K562 (cell line): ENCODE results near the gene SLCO2B1. TPM values are rescaled to one million over a fixed set of nuclear protein-coding genes. Genes with fewer than 3 reads are reported as not detected.

ENCODE experiments used
- ATAC-seq: fragments of 200-7000 bp; cut with Tn5 transposase; 3 replicates; pipeline ENCODE4 v1.9.1; 2020; ENCODE audit warnings: moderate library complexity
- BruUV-seq: library from RNA; stranded (reverse); fragments of 400-500 nt; replicated peaks from 2 replicates; lab custom pipeline; 2021; lab: Mats Ljungman, UMichigan
- CTCF ChIA-PET: fragments of 300-600 bp; formaldehyde crosslinking; extraction: SDS; loops from one replicate; lab custom pipeline; 2021; ENCODE audit warnings: low intra/inter-chr PET ratio; lab: Yijun Ruan, JAX
- POLR2A ChIA-PET: fragments of 300-600, 350-650 bp; sonication (Branson Sonifier 250); formaldehyde crosslinking; extraction: SDS; loops from one replicate; lab custom pipeline; 2021; ENCODE audit warnings: antibody characterized with exemption, inconsistent platforms; lab: Yijun Ruan, JAX
- DNase-seq, 4 experiments: peaks; one replicate each; pipeline versions ENCODE4 v3.0.0 to v3.0.0-alpha.2; 2011 to 2018; ENCODE audit warnings: low spot score in 3 of 4, mixed read lengths in 3 of 4; ENCODE audit errors: extremely low read depth in 1 of 4
- FAIRE-seq: peaks from 2 replicates; lab custom pipeline; 2011; peaks lifted over from hg19 to GRCh38; lab: Jason Lieb, UNC
- H2AFZ ChIP-seq: 2 replicates; pipeline ENCODE4 v1.6.0; 2011; ENCODE audit warnings: low read depth, low read length, control low read depth, inconsistent platforms
- H3K27ac ChIP-seq: fragments of 200-600 bp; 3 replicates; pipeline ENCODE4 v1.8.0; 2011; ENCODE audit warnings: low read depth, mild to moderate bottlenecking, control low read depth, inconsistent platforms, low read length, moderate library complexity, mixed read lengths; ENCODE audit errors: extremely low read depth
- H3K27me3 ChIP-seq, 2 experiments: fragments of 300-600 bp in 1 of 2; 2 replicates in 1 of 2; 3 replicates in 1 of 2; pipeline versions ENCODE4 v1.6.0 to v1.8.0; 2011; ENCODE audit warnings: inconsistent platforms in 2 of 2, low read length in 2 of 2, mild to moderate bottlenecking in 1 of 2, mixed read lengths in 1 of 2, moderate library complexity in 1 of 2; ENCODE audit not compliant: control insufficient read depth in 2 of 2, insufficient read depth in 2 of 2
- H3K36me3 ChIP-seq: fragments of 300-600 bp; 3 replicates; pipeline ENCODE4 v1.8.0; 2011; ENCODE audit warnings: mild to moderate bottlenecking, low read length, inconsistent platforms; ENCODE audit not compliant: control insufficient read depth, insufficient read depth
- H3K4me1 ChIP-seq, 2 experiments: fragments of 200-600 bp in 1 of 2; replicated peaks in 1 of 2; 2 replicates in 1 of 2; 3 replicates in 1 of 2; pipeline versions ENCODE4 v1.5.1 to v1.8.0; 2011; ENCODE audit warnings: inconsistent platforms in 2 of 2, low read length in 2 of 2, mild to moderate bottlenecking in 1 of 2, mixed read lengths in 1 of 2, moderate library complexity in 1 of 2; ENCODE audit not compliant: control insufficient read depth in 2 of 2, insufficient read depth in 2 of 2
- H3K4me2 ChIP-seq: 2 replicates; pipeline ENCODE4 v1.6.1; 2011; ENCODE audit warnings: low read length, control low read depth, inconsistent platforms, mixed read lengths; ENCODE audit not compliant: insufficient read depth
- H3K4me3 ChIP-seq: fragments of 200-600 bp; sonication (generic), shearing (Covaris generic); 2 replicates; pipeline ENCODE4 v1.5.1; 2016; ENCODE audit warnings: control low read depth, inconsistent platforms
- H3K79me2 ChIP-seq: fragments of 200-600 bp; 3 replicates; pipeline ENCODE4 v1.8.0; 2011; ENCODE audit warnings: low read length, inconsistent platforms; ENCODE audit not compliant: control insufficient read depth, insufficient read depth
- H3K9ac ChIP-seq, 2 experiments: 2 replicates each; pipeline versions ENCODE4 v1.6.0 to v1.6.1; 2011; ENCODE audit warnings: low read depth in 2 of 2, low read length in 2 of 2, control low read depth in 1 of 2, inconsistent platforms in 1 of 2, mild to moderate bottlenecking in 1 of 2, mixed read lengths in 1 of 2; ENCODE audit not compliant: insufficient read depth in 1 of 2
- H3K9me1 ChIP-seq: one replicate; pipeline ENCODE4 v1.6.0; 2011; ENCODE audit warnings: inconsistent platforms, mild to moderate bottlenecking, low read length, moderate library complexity; ENCODE audit not compliant: control insufficient read depth, insufficient read depth
- H3K9me3 ChIP-seq: replicated peaks from 2 replicates; pipeline ENCODE4 v1.5.1; 2011; ENCODE audit warnings: low read depth, low read length, inconsistent platforms; ENCODE audit not compliant: control insufficient read depth, insufficient read depth
- H4K20me1 ChIP-seq: replicated peaks from 2 replicates; pipeline ENCODE4 v1.6.1; 2011; ENCODE audit warnings: low read length, inconsistent platforms, mixed read lengths; ENCODE audit not compliant: control insufficient read depth, insufficient read depth
- ERF ChIP-seq: fragments of 450-650 bp; formaldehyde crosslinking; IDR thresholded peaks from 2 replicates; pipeline ENCODE4 v1.4.0; 2020; ENCODE audit warnings: mild to moderate bottlenecking, mixed read lengths
- HDAC2 ChIP-seq: fragments of 450-650 bp; IDR thresholded peaks from 2 replicates; pipeline ENCODE4 v1.6.1; 2016; ENCODE audit warnings: mild to moderate bottlenecking
- HINFP ChIP-seq: fragments of 450-650 bp; conservative IDR thresholded peaks from 2 replicates; pipeline ENCODE4 v1.6.1; 2016; ENCODE audit warnings: missing genetic modification characterization, low read depth, mild to moderate bottlenecking, control low read depth, missing compliant biosample characterization
- SAFB2 ChIP-seq: fragments of 200-400 bp; formaldehyde crosslinking; IDR thresholded peaks from 2 replicates; pipeline ENCODE4 v1.6.1; 2018; ENCODE audit warnings: borderline replicate concordance, low read length, low read depth, moderate library complexity; ENCODE audit not compliant: severe bottlenecking
- SUPT5H ChIP-seq: fragments of 450-650 bp; IDR thresholded peaks from 2 replicates; pipeline ENCODE4 v1.6.1; 2016
- THAP12 ChIP-seq: fragments of 250-450 bp; sonication (Bioruptor Pico); IDR thresholded peaks from 2 replicates; pipeline ENCODE4 v1.9.0; 2021; ENCODE audit warnings: mild to moderate bottlenecking, inconsistent platforms
- THRB ChIP-seq: fragments of 450-650 bp; formaldehyde crosslinking; conservative IDR thresholded peaks from 2 replicates; pipeline ENCODE4 v1.4.0; 2022; ENCODE audit warnings: mild to moderate bottlenecking, missing genetic modification characterization
- ZBTB43 ChIP-seq: sonication (generic); formaldehyde crosslinking; IDR thresholded peaks from 2 replicates; pipeline ENCODE4 v1.8.0; 2023; ENCODE audit warnings: mild to moderate bottlenecking, missing genetic modification reagents
- ZNF165 ChIP-seq: fragments of 250-450 bp; sonication (Bioruptor Pico); IDR thresholded peaks from 2 replicates; pipeline ENCODE4 v1.4.0; 2020; ENCODE audit warnings: borderline replicate concordance
- ZNF592 ChIP-seq: fragments of 450-650 bp; IDR thresholded peaks from 2 replicates; pipeline ENCODE4 v1.6.1; 2017; ENCODE audit warnings: antibody characterized with exemption, mild to moderate bottlenecking
- ZNF707 ChIP-seq: fragments of 250-450 bp; sonication (Bioruptor Pico); conservative IDR thresholded peaks from 2 replicates; pipeline ENCODE4 v1.8.0; 2022; ENCODE audit warnings: inconsistent platforms, mild to moderate bottlenecking, moderate library complexity
- ZNF77 ChIP-seq: fragments of 250-450 bp; sonication (Bioruptor Pico); IDR thresholded peaks from 2 replicates; pipeline ENCODE4 v1.5.0; 2020
- WGBS: fragments of 100-300 bp; shearing (Covaris generic); methylation state at CpG from one replicate; pipeline ENCODE4 v1.1.6; 2016; ENCODE audit warnings: low coverage, mixed read lengths; ENCODE audit not compliant: insufficient coverage; ENCODE audit errors: missing lambda C conversion rate; 5-methylcytosine and 5-hydroxymethylcytosine counted together
- in situ Hi-C: fragments of 300-500 bp; cut with MboI; formaldehyde crosslinking; loops from 4 replicates; pipeline ENCODE4 v1.15.0; 2018; ENCODE audit warnings: inconsistent platforms, mixed read lengths
- intact Hi-C: fragments of 100-400 bp; cut with micrococcal nuclease; formaldehyde crosslinking; loops from 2 replicates; pipeline ENCODE4 v1.14.2; 2022
- polyA plus RNA-seq, 8 experiments: library from polyadenylated mRNA; depleted of rRNA in 4 of 8; stranded (reverse) in 5 of 8; unstranded in 3 of 8; fragments of >200 nt; fragmentation: Nextera tagmentation in 2 of 8; fragmentation: Illumina TruSeq in 1 of 8; extraction: Ambion mirVana in 2 of 8; extraction: Trizol in 1 of 8; gene quantifications; 2 replicates each; pipeline versions ENCODE4 v1.2.1 to v1.2.3, GENCODE V29; 2011 to 2014; ENCODE audit warnings: inconsistent platforms in 1 of 8, missing spikeins in 1 of 8
- total RNA-seq, 7 experiments: library from RNA; depleted of rRNA in 6 of 7; stranded (reverse); fragments of >200 nt in 6 of 7; fragmentation: Illumina TruSeq in 2 of 7; extraction: Trizol in 2 of 7; gene quantifications; 2 replicates each; pipeline versions ENCODE4 v1.2.1 to v1.2.3, GENCODE V29; 2011 to 2021; ENCODE audit warnings: low replicate concordance in 1 of 7

SLCO2B1 gene
- total and polyA plus RNA-seq, 9 of the 15 experiments (the other 6 are each of a cell fraction or from before 2014, with no cell fraction given) = 0.70 to 14.7 (median 7.6) TPM

GRCh38 chr11:75162954-75163353, 12.0 kb downstream of the SLCO2B1 start:
- Histone ChIP-seq H4K20me1 (peaks cover 4% of the 10 kb centered on the region; the same call in 1 of the 2 replicates), H3K36me3 (no peaks in the 10 kb centered on the region), H3K9me1 (no peaks in the 10 kb centered on the region), H3K9ac (no peak overlapping the region), H3K79me2 (no peaks in the 10 kb centered on the region), H3K4me1 (no peaks in the 10 kb centered on the region; a peak in 1 of 5 replicates), H3K4me2 (no peak overlapping the region), H3K27ac (no peak overlapping the region), H3K4me3 (no peak overlapping the region), H2AFZ (no peak overlapping the region), H3K27me3 (peaks cover 0 to 8% of the 10 kb centered on the region in 2 experiments; a peak in 1 of 5 replicates), H3K9me3 (no peaks in the 10 kb centered on the region; the same call in 1 of the 2 replicates)
- DNase-seq (no peak), ATAC-seq (no peak), FAIRE-seq (no peak)
- intact Hi-C loops = no loop called here
- no TSS peak for BruUV-seq
- CTCF ChIA-PET = interaction anchor here (0.6 kb wide), 1 partner anchor 356 kb away, joined by 3 read pairs; no protein-coding TSS in a partner anchor
- WGBS = 15% methylated on average over 7 of the region's 7 CpGs
- in situ Hi-C loops = no loop called here
- POLR2A ChIA-PET = interaction anchor here (1.2 to 1.5 kb wide), 2 partner anchors 9 to 17 kb away, joined by 4 read pairs; no protein-coding TSS in a partner anchor
- TF ChIP-seq ZNF592 (no peak), ERF (CRISPR knock-in tag) (no peak), SAFB2 (no peak), HDAC2 (no peak), HINFP (tag) (no peak), ZNF165 (CRISPR knock-in tag) (no peak), THAP12 (CRISPR knock-in tag) (no peak), ZBTB43 (CRISPR knock-in tag) (no peak), ZNF707 (no peak), ZNF77 (CRISPR knock-in tag) (no peak), THRB (CRISPR knock-in tag) (no peak), SUPT5H (no peak)
